ENCODE measurements around the gene PHC2.

The PHC2 gene

GRCh38 chr1:33388805-33389771 is 41.8 kb downstream of the PHC2 start:
- peak; percentile 33 for FAIRE-seq

DNA sequence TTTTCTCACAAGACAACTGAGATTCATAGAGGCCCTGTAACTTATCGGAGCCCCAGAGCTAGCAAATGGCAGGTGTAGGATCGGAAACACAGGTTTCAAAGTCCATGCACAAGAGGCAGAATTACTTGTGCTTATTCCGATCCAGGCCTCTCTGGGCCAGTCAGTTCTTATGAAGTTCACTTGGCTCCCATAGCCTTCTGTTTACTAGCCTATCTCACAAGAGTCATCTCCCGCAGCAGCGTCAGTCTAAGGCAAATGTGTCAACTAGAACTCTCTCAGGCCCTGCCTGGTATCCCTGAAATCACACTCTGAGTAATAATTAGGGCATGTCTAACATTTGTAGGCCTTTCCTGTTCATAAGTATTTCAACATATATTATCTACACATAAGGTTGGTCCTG is 43.3 kb downstream of the PHC2 start:
- FAIRE-seq: no peak

DNA sequence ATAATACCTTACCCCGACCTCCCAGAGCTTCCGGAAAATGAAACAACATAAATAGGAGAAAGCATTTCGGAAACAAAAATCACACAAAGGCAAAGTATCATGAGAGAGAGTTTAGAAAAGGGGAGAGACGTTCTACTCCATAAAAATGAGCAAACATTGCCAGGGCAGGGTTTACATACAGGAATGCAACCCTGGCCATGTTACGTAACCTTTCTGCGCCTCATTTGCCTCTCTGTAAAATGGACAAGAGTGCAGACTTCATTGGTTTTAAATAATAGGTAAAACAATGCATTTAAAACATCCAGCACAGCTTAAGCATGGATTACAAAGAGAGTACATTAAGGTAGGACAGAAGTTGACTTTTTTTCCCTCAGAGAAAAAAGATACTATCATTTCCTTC is 45.6 kb downstream of the PHC2 start:
- no peak for FAIRE-seq

GRCh38 chr1:33384040-33384812 is 46.7 kb downstream of the PHC2 start:
- FAIRE-seq: no peak

DNA sequence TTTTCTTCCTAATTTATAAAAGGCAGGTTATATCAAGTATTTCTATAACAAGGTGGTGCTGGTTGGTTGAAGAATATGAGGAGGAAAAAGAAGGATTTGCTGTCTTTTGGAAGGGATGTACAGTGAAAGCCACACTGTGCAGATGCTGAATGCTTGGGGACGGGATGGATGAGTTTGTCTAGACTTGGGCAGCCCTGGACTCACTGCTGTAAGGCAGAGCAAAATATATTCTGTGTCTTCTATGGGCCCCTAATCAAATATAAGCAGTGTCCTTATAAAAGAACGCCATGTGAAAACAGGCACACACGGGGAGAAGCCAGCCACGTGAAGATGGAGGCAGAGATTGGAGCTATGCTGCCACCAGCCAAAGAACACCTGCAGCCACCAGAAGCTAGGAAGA is 47.4 kb downstream of the PHC2 start:
- no peak for FAIRE-seq

DNA sequence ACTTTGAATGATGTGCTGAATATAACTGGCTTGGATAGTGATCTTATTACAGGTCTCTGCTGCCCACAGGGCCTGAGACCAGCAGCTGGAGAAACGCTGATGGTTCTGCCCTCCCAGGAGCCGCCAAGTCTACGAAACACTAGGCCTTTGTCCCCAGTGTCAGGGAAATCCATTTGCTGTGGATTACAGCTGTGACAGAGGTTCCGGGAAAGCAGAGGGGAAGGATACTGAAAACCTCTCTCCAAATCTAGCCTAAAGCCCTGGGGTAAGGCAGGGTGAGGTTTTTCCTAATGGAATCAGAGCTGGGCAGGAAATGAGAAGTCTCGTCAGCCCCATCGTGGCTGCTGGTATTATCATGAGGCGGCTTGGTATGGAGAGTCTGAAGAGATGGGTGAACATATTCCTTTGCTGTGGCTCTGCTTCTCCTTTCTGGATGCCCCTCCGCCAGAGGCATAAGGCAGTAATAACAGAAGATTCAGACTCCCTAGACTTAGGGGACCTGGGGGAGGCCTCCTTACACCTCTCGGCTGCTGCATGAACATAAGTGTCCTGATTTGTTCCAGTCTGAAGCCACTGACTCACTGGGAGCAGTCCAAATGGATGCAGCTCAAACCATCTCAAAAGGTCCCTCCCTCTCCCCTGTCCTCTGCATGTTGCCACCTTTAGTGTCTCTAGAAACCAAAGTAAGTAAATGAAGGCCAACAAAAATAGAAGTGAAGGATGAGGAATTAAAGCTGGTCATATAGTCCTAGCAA is 48.1 kb downstream of the PHC2 start:
- FAIRE-seq: no peak

DNA sequence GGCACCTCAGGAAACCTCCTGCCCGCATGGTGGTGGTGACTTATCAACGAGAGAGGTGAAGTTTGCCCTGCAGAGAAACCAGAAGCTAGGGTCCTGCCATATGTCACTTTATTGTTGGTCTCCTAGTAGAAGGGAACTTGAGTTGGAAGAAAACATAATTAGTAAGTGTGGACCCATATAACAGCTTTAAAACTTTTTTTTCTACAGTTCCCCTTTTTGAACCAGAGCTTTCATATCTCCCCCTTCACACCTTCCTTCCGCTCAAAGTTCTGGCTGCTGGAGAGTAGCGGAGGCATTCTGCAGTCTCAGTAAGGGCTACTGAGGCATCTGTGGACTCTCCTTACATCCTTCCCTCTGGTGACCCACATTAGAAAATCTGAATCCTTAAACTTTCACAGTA is 48.9 kb downstream of the PHC2 start:
- no peak for FAIRE-seq

- FAIRE-seq: no peak
Observed at GRCh38 chr1:33380811-33381210, 50.1 kb downstream of the PHC2 start.

GRCh38 chr1:33379631-33380354 is 51.1 kb downstream of the PHC2 start:
- no peak for FAIRE-seq

DNA sequence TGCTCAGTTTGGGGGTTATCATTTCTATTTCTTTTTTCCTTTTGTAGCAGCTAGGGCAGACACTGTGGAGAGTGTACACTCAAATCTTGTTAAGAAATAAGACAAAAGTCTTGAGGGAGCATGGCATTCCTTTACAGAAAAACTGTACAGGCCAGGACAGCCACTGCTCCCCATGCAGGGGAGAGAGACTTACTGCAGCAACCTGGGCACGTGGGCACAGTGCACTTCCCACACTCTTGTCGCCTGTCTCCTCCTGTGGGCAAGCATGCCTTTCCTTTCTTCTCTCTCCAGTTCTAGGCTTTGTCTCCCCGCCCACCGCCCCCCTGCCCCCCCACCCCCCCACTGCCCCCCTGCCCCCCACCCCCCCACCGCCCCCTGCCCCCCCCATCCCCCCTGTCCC is 51.9 kb downstream of the PHC2 start:
- FAIRE-seq: no peak

DNA sequence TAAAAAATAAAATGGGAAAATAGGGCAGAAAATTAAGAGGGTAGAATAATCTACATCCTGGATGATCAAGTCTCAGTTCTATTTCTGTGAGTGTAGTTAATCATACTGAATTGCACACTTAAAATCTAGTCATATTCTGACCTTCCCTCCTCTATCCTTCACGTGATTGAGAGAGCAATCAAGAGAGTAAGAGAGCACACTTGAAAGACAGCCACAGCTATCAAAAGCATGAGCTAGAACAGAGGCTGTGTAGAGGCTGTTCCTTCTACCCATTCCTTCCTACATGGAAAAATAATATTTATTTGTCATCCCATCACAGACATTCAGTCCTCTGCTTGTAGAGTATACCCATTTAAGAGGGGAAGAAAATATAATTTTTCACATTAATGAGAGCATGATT is 52.4 kb downstream of the PHC2 start:
- FAIRE-seq: no peak

GRCh38 chr1:33377756-33378155 is 53.1 kb downstream of the PHC2 start:
- FAIRE-seq: no peak

DNA sequence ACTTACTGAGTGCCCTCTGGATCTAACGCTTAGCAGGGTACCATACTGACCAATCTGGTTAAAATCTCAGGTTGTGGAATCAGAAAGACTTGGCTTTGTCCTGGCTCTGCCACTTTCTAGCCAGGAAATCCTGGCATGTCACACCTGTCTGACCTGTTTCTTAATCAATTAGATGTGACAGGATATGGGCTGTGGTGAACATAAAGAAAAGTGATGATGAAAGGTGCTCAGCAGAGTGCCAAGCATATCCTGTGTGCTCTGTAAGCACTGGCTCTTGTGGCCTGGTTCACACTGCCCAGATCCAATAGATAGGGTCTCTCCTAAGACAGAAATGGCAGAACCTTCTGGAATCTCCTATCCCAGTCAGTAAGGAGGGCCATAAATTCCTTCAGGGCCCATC is 53.9 kb downstream of the PHC2 start:
- FAIRE-seq: no peak

DNA sequence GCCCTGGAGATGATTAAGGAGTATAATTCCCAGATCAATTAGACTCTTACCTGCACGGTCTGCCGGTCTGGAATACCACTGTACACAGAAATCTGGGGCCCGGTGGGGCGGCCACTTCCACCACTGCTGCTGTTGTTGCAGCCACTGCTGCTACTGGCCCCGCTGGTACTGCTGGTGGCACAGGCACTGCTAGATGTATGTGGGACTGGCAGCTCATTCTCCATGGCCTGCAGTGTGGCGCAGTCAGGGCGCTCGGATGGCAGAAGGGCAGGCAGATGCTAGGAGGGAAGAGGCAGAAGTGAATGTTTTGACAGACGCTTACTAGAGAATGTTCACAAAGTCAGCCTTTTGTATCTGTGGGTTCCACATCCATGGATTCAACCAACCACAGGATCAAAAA is 55.6 kb downstream of the PHC2 start:
- FAIRE-seq: no peak

GRCh38 chr1:33374336-33375105 is 56.4 kb downstream of the PHC2 start:
- no peak for FAIRE-seq

GRCh38 chr1:33373606-33374005 is 57.3 kb downstream of the PHC2 start:
- FAIRE-seq: no peak

DNA sequence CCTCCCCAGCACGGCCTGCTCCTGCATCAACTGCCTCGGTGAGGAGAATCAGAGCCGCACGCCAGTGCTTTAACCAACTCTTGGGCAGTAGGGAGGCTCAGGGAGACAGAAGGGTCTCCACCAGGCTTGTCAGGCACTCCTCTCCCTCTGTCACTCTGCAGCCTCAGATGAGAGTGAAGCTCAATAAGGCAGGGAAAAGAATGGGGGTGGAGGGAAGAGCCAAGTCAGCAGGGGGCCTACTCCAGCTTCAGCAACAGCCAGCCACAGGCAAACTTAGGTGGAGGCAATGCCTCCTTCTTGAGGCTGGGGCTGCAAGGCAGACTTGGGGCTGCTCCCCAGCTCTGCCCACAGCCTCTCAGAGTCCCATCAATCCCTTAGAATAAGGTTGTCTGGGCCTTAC is 58.2 kb downstream of the PHC2 start:
- no peak for FAIRE-seq

GRCh38 chr1:33372162-33372561 is 58.7 kb downstream of the PHC2 start:
- FAIRE-seq: no peak

- FAIRE-seq: no peak
Observed at GRCh38 chr1:33371334-33371733, 59.6 kb downstream of the PHC2 start.

DNA sequence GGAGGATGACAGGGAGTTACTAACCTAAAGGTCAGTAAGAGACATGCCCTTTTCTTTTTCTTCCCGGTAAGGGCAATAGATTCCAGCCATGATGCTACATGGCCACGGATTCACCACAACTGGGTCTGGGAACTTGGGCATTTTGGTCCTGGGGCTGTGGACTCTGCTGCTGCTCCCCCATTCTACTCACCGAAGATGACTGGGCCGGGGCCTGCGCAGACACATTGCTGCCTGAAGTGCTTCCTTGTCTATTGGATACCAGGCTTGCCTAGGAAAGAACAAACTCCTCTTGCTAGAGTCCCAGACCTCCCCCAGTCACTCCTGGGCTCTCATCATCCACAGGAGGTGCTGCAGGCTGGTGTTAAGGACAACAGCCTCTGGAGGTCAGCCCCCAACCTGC is 60.1 kb downstream of the PHC2 start:
- no peak for FAIRE-seq

DNA sequence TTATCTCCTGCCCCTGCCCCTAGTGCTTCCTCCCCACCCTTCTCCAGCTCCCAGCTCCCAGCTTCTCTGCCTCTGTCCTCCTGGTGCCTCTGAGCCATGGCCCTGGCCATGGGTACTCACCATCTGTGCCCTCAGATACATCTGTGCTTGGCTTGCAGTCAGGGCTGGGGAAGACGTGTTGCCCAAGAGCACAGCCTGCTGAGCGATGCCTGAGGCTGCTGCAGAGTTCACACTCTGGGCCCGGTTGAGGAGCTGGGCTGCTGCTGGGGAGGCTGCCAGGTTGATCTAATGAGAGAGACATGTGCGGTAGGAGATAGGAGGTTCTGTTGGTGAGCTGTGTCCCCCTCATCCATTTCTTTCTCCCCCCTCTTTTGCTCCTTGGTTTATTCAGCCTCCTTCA is 60.6 kb downstream of the PHC2 start:
- no peak for FAIRE-seq

GRCh38 chr1:33369764-33370163 is 61.1 kb downstream of the PHC2 start:
- no peak for FAIRE-seq
